22Rv1 (cell line): Measurements from ENCODE around the gene AANAT.

Source experiments
- CTCF ChIP-seq: fragments of 450-650 bp; IDR thresholded peaks from 2 replicates; pipeline ENCODE4 v1.5.1; 2017; ENCODE audit warnings: mild to moderate bottlenecking
- ZFX ChIP-seq: fragments of 450-650 bp; IDR thresholded peaks from 2 replicates; pipeline ENCODE4 v1.6.1; 2017; ENCODE audit warnings: antibody characterized with exemption, borderline replicate concordance

GRCh38 chr17:76474238-76474637 is 6.8 kb downstream of the AANAT start:
- TF ChIP-seq CTCF (no peak), ZFX (no peak)
